Measurements from ENCODE around the gene SRGAP2C.
"Not testable (repeated sequence)": the region's sequence is repeated elsewhere in the genome, so short reads cannot be mapped to it uniquely, and the experiment has no call there.

GRCh38 chr1:121332599-121333562 lies 148.1 kb downstream of the SRGAP2C start:
- not testable (repeated sequence) for TF ChIP-seq MEIS1 (CRISPR knock-in tag; IDR thresholded peaks at IDR 0.05; ENCODE audit: borderline replicate concordance); PPARG (CRISPR knock-in tag; conservative IDR thresholded peaks at IDR 0.05); TERF1 (CRISPR knock-in tag; IDR thresholded peaks at IDR 0.05); BHLHE40 (IDR thresholded peaks at IDR 0.05; ENCODE audit: low read length); CTCF (CRISPR knock-in tag; IDR thresholded peaks at IDR 0.05); ATF2 (CRISPR knock-in tag; IDR thresholded peaks at IDR 0.05); ZNF670 (CRISPR knock-in tag; IDR thresholded peaks at IDR 0.05; ENCODE audit: borderline replicate concordance); PREB (CRISPR knock-in tag; IDR thresholded peaks at IDR 0.05); EP300 (IDR thresholded peaks at IDR 0.05; ENCODE audit: low read depth in 2 of 2, low read length in 2 of 2); EP300 (CRISPR knock-in tag; IDR thresholded peaks at IDR 0.05; ENCODE audit: borderline replicate concordance); ZSCAN5A (CRISPR knock-in tag; IDR thresholded peaks at IDR 0.05; ENCODE audit: borderline replicate concordance); TCF12 (IDR thresholded peaks at IDR 0.05); TCF12 (CRISPR knock-in tag; IDR thresholded peaks at IDR 0.05); NBN (conservative IDR thresholded peaks at IDR 0.05); RAD21 (CRISPR knock-in tag; IDR thresholded peaks at IDR 0.05); ZNF296 (CRISPR knock-in tag; conservative IDR thresholded peaks at IDR 0.05)
